Upper lobe of left lung (tissue), 4 donors: ENCODE measurements around the gene TEN1.

Experiments
- EP300 ChIP-seq, 4 donors: sonication (generic); formaldehyde crosslinking; IDR thresholded peaks; one replicate each; pipeline ENCODE4 v1.5.1; 2017; ENCODE audit warnings: antibody characterized with exemption in 4 of 4, control low read depth in 2 of 4
- POLR2AphosphoS5 ChIP-seq, 2 donors: sonication (generic); formaldehyde crosslinking; IDR thresholded peaks; one replicate each; pipeline ENCODE4 v1.5.1; 2017; ENCODE audit warnings: antibody characterized with exemption in 2 of 2
- TF ChIP-seq, protein P1 (sequence below), 6 experiments: fragments of 450-650 bp in 4 of 6; fragments of 200-600 bp in 2 of 6; sonication (generic) in 2 of 6; IDR thresholded peaks; one replicate each; pipeline ENCODE4 v1.5.1; 2016 to 2019; ENCODE audit warnings: antibody characterized with exemption in 6 of 6

DNA sequence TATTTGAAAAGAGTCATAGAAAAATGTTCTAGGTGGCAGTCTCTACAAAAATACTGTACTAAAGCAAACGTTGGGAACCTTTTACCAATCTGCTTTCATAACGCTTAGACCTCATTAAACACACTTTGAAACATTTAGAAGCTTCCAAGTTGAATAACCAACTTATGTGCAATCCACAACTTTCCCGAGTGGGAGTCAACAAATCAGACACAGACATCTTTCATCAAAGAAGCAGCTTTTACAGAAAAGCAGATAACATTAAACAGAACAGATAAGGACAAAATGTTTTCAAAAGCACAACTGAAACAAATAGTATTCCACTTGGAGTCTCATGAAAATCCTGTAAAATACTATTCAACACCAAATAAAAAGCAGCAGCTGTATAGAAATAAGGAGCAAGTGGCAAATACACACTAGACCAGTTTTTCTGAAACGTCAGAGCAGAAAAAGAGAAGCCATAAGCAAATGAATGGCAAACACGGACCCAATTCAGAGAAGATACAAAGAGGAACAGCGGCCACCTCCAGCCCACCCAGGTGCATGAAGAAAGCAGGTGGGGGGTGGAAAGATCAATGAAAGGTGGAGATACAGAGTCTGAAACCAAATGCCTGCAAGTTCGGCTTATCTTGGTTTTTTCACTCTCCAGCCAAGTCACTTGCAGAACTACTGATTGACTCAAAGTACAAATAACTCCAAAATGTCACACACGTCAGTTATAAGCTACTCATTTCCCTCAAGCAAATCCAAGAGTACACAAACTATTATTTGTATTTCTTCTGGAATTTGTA lies 19.8 kb upstream of the TEN1 start:
- TF ChIP-seq, protein P1, sequence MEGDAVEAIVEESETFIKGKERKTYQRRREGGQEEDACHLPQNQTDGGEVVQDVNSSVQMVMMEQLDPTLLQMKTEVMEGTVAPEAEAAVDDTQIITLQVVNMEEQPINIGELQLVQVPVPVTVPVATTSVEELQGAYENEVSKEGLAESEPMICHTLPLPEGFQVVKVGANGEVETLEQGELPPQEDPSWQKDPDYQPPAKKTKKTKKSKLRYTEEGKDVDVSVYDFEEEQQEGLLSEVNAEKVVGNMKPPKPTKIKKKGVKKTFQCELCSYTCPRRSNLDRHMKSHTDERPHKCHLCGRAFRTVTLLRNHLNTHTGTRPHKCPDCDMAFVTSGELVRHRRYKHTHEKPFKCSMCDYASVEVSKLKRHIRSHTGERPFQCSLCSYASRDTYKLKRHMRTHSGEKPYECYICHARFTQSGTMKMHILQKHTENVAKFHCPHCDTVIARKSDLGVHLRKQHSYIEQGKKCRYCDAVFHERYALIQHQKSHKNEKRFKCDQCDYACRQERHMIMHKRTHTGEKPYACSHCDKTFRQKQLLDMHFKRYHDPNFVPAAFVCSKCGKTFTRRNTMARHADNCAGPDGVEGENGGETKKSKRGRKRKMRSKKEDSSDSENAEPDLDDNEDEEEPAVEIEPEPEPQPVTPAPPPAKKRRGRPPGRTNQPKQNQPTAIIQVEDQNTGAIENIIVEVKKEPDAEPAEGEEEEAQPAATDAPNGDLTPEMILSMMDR (IDR thresholded peaks at IDR 0.05), result no peak
- TF ChIP-seq POLR2AphosphoS5 (IDR thresholded peaks at IDR 0.05), result no peak
- no peak for TF ChIP-seq EP300 (IDR thresholded peaks at IDR 0.05)
